Measurements from ENCODE around the gene ZNF438.
"Not testable (repeated sequence)": the region's sequence is repeated elsewhere in the genome, so short reads cannot be mapped to it uniquely, and the experiment has no call there.

The ZNF438 gene

DNA sequence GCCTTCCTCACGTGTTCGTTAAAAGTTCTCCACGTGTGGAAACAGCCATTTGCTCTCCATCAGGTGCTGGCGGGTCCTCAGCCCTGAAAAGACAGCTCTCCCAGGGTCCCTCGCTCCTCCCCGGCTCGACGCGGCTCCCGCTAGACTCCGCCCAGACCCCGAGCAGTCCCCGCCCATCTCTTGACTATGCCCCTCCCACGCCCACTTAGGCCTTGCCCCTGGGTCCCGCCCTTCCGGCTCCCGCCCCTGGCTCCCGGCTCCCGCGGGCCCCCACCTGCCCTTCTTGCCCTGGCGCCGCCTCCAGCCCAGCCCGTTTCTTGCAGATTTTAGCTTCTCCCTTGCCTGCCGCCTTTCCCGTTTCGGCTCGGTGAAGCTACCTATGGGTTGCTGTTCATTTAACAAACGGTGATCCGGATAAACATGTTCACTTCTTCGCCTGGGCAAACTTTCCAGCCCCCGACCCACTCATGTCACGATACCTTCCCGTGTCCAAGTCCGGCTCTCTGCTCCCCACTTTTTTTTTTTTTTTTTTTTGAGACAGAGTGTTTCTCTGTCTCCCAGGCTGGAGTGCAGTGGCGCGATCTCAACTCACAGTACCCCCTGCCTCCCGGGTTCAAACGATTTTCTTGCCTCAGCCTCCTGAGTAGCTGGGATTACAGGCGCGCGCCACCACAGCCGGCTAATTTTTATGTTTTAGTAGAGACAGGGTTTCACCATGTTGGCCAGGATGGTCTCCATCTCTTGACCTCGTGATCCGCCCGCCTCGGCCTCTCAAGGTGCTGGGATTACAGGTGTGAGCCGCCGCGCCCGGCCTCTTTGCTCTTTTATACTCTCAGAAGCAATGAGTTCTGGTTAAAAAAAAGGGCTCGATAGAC lies 830 bp upstream of the ZNF438 start:
- H3K27ac ChIP-seq, result peak overlapping the region; percentile 77
- no peak for TF ChIP-seq ZFX (IDR thresholded peaks at IDR 0.05)
- TF ChIP-seq, protein P1, sequence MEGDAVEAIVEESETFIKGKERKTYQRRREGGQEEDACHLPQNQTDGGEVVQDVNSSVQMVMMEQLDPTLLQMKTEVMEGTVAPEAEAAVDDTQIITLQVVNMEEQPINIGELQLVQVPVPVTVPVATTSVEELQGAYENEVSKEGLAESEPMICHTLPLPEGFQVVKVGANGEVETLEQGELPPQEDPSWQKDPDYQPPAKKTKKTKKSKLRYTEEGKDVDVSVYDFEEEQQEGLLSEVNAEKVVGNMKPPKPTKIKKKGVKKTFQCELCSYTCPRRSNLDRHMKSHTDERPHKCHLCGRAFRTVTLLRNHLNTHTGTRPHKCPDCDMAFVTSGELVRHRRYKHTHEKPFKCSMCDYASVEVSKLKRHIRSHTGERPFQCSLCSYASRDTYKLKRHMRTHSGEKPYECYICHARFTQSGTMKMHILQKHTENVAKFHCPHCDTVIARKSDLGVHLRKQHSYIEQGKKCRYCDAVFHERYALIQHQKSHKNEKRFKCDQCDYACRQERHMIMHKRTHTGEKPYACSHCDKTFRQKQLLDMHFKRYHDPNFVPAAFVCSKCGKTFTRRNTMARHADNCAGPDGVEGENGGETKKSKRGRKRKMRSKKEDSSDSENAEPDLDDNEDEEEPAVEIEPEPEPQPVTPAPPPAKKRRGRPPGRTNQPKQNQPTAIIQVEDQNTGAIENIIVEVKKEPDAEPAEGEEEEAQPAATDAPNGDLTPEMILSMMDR (conservative IDR thresholded peaks at IDR 0.05), result no peak

DNA sequence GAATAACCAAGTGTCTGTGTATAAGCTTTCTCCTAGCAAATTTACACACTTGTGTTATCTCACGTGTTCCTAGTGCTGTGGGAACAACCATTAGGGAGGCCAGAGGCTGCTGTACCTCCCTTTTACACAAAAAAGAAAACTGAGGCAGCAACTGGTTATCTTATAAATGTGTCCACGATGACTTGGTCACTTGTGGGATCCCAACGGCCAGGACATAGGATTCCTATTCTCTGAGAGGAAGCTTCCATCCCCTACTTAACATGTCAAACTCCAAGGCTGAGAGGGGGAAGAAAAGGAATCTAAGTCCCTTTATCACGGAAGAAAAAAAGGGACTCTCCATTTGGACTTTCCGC lies 484 bp downstream of the ZNF438 start:
- TF ChIP-seq, protein P1 (conservative IDR thresholded peaks at IDR 0.05), result no peak
- TF ChIP-seq ZFX (IDR thresholded peaks at IDR 0.05), result no peak
- peak overlapping the region; percentile 77 for H3K27ac ChIP-seq

DNA sequence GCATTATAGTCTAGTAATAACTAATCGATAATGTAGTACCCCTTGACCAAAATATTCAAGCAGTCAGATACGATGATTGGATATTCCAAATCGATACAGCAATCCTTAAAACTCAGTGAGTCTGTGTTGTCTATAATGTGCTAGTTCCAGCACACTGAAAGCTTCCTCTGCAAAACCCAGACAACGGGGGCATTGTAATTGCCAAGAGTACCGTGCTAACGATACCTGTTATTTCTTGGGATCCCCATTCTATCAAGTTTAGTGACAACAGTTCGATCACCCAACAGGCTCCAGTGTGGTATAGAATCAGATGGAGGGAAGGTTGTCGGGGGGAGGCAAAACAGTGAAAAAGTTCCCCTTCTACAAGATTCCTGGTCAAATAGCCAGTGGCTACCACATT lies 865 bp downstream of the ZNF438 start:
- peak overlapping the region; percentile 77; the same call in 1 of the 2 replicates for H3K27ac ChIP-seq

DNA sequence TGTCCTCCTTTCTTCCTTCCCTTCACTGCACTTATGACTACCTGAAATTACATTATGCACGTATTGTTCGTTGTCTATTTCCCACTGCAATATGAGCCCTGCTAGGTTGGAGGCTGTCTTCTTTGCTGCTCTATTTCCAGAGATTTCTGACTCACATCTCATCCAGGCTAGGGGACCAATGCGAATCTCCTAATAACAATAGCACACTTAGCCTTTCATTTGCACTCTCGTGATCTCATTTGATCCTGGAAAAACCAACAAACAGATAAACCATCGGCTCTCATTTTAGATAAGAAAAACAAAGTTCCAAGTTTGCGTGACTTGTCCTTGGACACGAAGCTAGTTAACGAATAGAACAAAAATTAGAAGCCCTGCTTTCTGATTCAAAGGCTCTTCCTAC lies 1.4 kb downstream of the ZNF438 start:
- no peak for TF ChIP-seq ZFX (IDR thresholded peaks at IDR 0.05)
- TF ChIP-seq, protein P1 (conservative IDR thresholded peaks at IDR 0.05), result no peak
- H3K27ac ChIP-seq, result no peak overlapping the region

More for the DNA sequence above, 865 bp downstream of the ZNF438 start:
- no peak for TF ChIP-seq ZFX (IDR thresholded peaks at IDR 0.05)
- TF ChIP-seq, protein P1 (conservative IDR thresholded peaks at IDR 0.05), result no peak

DNA sequence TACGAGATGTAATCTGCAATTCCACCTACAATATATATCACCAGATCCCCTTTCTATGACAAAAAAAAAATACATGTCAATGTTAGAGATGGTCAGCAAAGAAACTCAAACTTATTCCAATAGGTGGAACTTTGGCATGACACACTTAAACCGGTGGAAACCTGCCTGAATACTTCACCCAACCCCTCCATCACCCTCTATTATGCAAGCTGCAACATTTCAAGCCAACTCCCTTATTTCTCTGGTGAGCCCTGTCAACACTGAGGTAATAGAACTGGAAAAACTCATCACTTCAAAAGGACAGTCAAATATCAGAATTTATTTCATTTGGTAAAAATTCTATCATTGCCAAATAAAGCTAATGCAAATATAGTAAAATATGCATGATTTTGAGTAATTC lies 3.6 kb downstream of the ZNF438 start:
- no peak overlapping the region for H3K27ac ChIP-seq

DNA sequence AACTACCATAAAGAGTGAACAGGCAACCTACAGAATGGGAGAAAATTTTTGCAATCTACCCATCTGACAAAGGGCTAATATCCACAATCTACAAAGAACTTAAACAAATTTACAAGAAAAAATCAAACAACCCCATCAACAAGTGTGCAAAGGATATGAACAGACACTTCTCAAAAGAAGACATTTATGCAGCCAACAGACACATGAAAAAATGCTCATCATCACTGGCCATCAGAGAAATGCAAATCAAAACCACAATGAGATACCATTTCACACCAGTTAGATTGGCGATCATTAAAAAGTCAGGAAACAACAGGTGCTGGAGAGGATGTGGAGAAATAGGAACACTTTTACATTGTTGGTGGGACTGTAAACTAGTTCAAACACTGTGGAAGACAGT lies 5.4 kb downstream of the ZNF438 start:
- H3K27ac ChIP-seq, result not testable (repeated sequence)

More for the DNA sequence above, 3.6 kb downstream of the ZNF438 start:
- TF ChIP-seq ZFX (IDR thresholded peaks at IDR 0.05), result no peak

DNA sequence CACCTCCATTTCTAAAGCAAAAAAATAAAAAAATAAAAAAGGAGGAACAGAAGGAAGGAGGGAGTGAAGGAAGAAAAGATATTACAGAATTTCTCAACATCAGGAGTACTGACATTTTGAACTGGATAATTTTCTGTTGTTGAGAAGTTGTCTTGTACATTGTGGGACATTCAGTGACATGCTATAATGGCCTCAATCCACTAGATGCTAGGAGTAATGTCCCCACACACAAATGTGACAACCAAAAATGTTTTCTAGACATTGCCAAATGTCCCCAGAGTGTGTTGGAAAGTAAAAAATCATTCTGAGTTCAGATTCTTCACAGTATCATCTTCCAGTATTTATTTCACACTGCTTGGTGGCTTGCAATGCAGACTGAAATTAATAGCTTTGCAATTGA lies 6.5 kb downstream of the ZNF438 start:
- TF ChIP-seq ZFX (IDR thresholded peaks at IDR 0.05), result no peak
- TF ChIP-seq, protein P1 (conservative IDR thresholded peaks at IDR 0.05), result no peak
- no peak overlapping the region for H3K27ac ChIP-seq

DNA sequence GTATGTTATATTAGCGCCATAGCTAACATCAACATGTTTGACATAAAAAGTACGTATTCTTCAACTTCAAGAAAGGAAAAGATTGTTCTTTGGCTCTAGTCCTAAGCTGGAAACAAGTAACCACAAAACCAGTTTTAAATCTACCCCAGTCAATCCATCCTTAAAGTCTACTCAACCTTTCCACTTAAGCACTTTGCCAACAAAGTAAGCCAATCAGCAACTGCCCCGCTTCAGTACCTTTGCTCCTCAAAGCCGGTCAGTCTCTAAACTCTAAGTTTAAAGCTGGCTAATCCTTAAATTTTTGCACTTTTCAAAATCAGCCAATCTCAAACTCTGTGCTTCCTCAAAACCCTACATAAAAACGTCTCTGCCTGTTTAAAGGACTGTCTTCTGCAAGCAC lies 8.1 kb downstream of the ZNF438 start:
- TF ChIP-seq, protein P1 (conservative IDR thresholded peaks at IDR 0.05), result no peak
- no peak for TF ChIP-seq ZFX (IDR thresholded peaks at IDR 0.05)
- H3K27ac ChIP-seq, result no peak overlapping the region
